Fibroblast of lung (primary cell): ENCODE data around the gene PHB1. TPM values are rescaled to one million over a fixed set of nuclear protein-coding genes. Genes with fewer than 3 reads are reported as not detected.

Experiments used
- DNase-seq, 2 donors: peaks; one replicate each; pipeline versions ENCODE4 v3.0.0 to v3.0.0-alpha.2; 2010; ENCODE audit warnings: low read depth in 2 of 2
- H2AFZ ChIP-seq: 2 replicates; pipeline ENCODE4 v1.5.1; 2012; ENCODE audit warnings: low read length, control low read depth, inconsistent platforms
- H3K27ac ChIP-seq: 2 replicates; pipeline ENCODE4 v1.5.1; 2011; ENCODE audit warnings: low read length, control low read depth; ENCODE audit not compliant: insufficient read depth
- H3K27me3 ChIP-seq: 2 replicates; pipeline ENCODE4 v1.5.1; 2011; ENCODE audit warnings: mild to moderate bottlenecking, low read length; ENCODE audit not compliant: control insufficient read depth, insufficient read depth
- H3K36me3 ChIP-seq: 2 replicates; pipeline ENCODE4 v1.5.1; 2011; ENCODE audit warnings: low read length; ENCODE audit not compliant: control insufficient read depth, insufficient read depth
- H3K4me1 ChIP-seq: 2 replicates; pipeline ENCODE4 v1.5.1; 2011; ENCODE audit warnings: low read length; ENCODE audit not compliant: control insufficient read depth, insufficient read depth; ENCODE audit errors: extremely low read depth
- H3K4me2 ChIP-seq: 2 replicates; pipeline ENCODE4 v1.5.1; 2011; ENCODE audit warnings: low read length, control low read depth; ENCODE audit not compliant: insufficient read depth; ENCODE audit errors: extremely low read depth
- H3K4me3 ChIP-seq, 4 experiments: fragments of 200-600 bp in 1 of 4; sonication (generic) in 1 of 4; replicated peaks in 1 of 4; 2 replicates each; pipeline ENCODE4 v1.5.1; 2011 to 2016; ENCODE audit warnings: low read length in 4 of 4, low read depth in 3 of 4, mild to moderate bottlenecking in 3 of 4, control low read depth in 2 of 4, inconsistent platforms in 1 of 4, mixed read lengths in 1 of 4; ENCODE audit not compliant: insufficient read depth in 1 of 4; ENCODE audit errors: control extremely low read depth in 1 of 4
- H3K79me2 ChIP-seq: 2 replicates; pipeline ENCODE4 v1.5.1; 2012; ENCODE audit warnings: mild to moderate bottlenecking, low read length, inconsistent platforms; ENCODE audit not compliant: control insufficient read depth, insufficient read depth
- H3K9ac ChIP-seq: 2 replicates; pipeline ENCODE4 v1.5.1; 2011; ENCODE audit warnings: mild to moderate bottlenecking, low read length, control low read depth; ENCODE audit not compliant: insufficient read depth
- H3K9me3 ChIP-seq: 2 replicates; pipeline ENCODE4 v1.5.1; 2012; ENCODE audit warnings: low read depth, low read length; ENCODE audit not compliant: control insufficient read depth, insufficient read depth
- H4K20me1 ChIP-seq: 2 replicates; pipeline ENCODE4 v1.5.1; 2011; ENCODE audit warnings: low read length; ENCODE audit not compliant: control insufficient read depth, insufficient read depth; ENCODE audit errors: extremely low read depth
- EZH2 ChIP-seq: IDR thresholded peaks from 2 replicates; pipeline ENCODE4 v1.5.1; 2012; ENCODE audit warnings: low read length, control low read depth, mild to moderate bottlenecking; ENCODE audit errors: missing control alignments
- polyA plus RNA-seq, 2 donors: library from polyadenylated mRNA; depleted of rRNA in 1 of 2; stranded (reverse) in 1 of 2; unstranded in 1 of 2; fragments of >200 nt; gene quantifications; 2 replicates each; pipeline ENCODE4 v1.2.1, GENCODE V29; 2011 to 2012; ENCODE audit warnings: missing spikeins in 1 of 2
- total RNA-seq: library from RNA; depleted of rRNA; stranded (reverse); fragments of >200 nt; gene quantifications from 2 replicates; pipeline ENCODE4 v1.2.1, GENCODE V29; 2014
- TF ChIP-seq, protein P1 (sequence below), 2 donors: IDR thresholded peaks in 1 of 2; conservative IDR thresholded peaks in 1 of 2; 1 replicate in 1 of 2; 2 replicates in 1 of 2; pipeline ENCODE4 v1.5.1; 2011 to 2012; ENCODE audit warnings: low read length in 2 of 2, control low read depth in 1 of 2, inconsistent platforms in 1 of 2, low read depth in 1 of 2, mild to moderate bottlenecking in 1 of 2

The PHB1 gene
- total and polyA plus RNA-seq, 2 donors (not counting 1 experiment from before 2014, with no cell fraction given), result 99.6 to 163 TPM

DNA sequence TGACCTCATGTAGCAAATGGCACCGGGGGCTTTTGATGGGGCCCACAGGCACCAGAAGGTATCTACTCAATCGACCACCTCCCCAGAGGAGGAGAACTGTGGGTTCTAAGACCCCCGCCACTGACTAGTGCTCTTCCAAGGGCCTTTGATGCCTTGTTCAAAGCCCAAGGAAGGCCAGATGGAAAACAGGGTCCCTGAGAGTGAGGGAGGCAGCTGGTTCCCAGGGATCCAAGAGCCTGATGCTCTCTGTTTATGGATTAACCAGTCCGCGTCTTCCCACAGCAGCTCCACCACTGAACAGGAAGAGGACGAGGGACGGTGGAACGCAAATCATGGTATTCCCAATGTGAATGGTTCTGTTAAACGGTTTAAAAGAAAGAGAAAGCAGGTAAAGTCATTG lies 7.6 kb downstream of the PHB1 start:
- no peak overlapping the region for H3K4me2 ChIP-seq
- no peak overlapping the region for H3K27ac ChIP-seq
- no peaks in the 10 kb centered on the region for H3K79me2 ChIP-seq
- no peak for DNase-seq
- no peak overlapping the region for H3K9ac ChIP-seq
- TF ChIP-seq, protein P1, sequence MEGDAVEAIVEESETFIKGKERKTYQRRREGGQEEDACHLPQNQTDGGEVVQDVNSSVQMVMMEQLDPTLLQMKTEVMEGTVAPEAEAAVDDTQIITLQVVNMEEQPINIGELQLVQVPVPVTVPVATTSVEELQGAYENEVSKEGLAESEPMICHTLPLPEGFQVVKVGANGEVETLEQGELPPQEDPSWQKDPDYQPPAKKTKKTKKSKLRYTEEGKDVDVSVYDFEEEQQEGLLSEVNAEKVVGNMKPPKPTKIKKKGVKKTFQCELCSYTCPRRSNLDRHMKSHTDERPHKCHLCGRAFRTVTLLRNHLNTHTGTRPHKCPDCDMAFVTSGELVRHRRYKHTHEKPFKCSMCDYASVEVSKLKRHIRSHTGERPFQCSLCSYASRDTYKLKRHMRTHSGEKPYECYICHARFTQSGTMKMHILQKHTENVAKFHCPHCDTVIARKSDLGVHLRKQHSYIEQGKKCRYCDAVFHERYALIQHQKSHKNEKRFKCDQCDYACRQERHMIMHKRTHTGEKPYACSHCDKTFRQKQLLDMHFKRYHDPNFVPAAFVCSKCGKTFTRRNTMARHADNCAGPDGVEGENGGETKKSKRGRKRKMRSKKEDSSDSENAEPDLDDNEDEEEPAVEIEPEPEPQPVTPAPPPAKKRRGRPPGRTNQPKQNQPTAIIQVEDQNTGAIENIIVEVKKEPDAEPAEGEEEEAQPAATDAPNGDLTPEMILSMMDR (conservative IDR thresholded peaks at IDR 0.05 in 1 of 2, IDR thresholded peaks at IDR 0.05 in 1 of 2; ENCODE audit: low read depth in 1 of 2, low read length in 2 of 2), result no peak
- TF ChIP-seq EZH2, result no peak
- no peaks in the 10 kb centered on the region for H4K20me1 ChIP-seq
- no peak overlapping the region for H2AFZ ChIP-seq
- peaks cover 5% of the 10 kb centered on the region for H3K4me1 ChIP-seq
- H3K4me3 ChIP-seq, result no peak overlapping the region
- peaks cover 32% of the 10 kb centered on the region for H3K36me3 ChIP-seq
- H3K27me3 ChIP-seq, result no peaks in the 10 kb centered on the region
- H3K9me3 ChIP-seq, result no peaks in the 10 kb centered on the region

DNA sequence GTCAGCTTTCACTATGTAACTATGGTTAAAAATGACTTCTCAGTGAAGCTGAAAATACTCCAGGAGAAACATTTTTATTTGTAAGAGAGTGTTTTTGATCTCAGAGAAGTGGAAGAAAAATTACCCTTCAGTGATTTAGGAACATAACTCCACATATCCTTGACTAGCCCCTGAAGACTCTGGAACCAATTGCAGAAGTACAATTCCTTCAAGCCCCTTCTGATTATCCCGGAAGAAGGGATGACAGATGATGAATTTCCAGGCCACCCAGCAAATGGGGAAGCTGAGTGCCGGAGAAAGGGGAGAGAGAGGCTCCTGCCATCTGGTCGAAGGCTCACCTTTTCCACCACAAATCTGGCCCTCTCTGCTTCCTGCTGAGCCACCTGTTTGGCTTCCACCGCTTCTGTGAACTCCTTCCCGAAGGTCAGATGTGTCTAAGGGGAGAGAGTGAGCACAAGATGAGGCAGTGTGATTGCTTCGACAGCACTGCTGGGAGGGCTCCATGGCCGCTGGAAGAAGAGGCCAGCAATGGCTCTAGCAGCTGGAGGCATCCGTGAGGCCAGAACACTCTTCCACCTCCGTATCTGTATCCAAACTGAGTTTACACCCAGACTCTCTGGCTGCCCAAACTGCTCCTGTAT lies 8.1 kb downstream of the PHB1 start:
- H3K4me1 ChIP-seq, result peaks cover 5% of the 10 kb centered on the region
- no peak overlapping the region for H3K27ac ChIP-seq
- H3K4me3 ChIP-seq, result no peak overlapping the region
- no peaks in the 10 kb centered on the region for H3K27me3 ChIP-seq
- no peaks in the 10 kb centered on the region for H3K9me3 ChIP-seq
- no peak overlapping the region for H2AFZ ChIP-seq
- no peaks in the 10 kb centered on the region for H3K79me2 ChIP-seq
- H4K20me1 ChIP-seq, result no peaks in the 10 kb centered on the region
- no peak overlapping the region for H3K9ac ChIP-seq
- no peak overlapping the region for H3K4me2 ChIP-seq
- TF ChIP-seq, protein P1 (conservative IDR thresholded peaks at IDR 0.05 in 1 of 2, IDR thresholded peaks at IDR 0.05 in 1 of 2; ENCODE audit: low read depth in 1 of 2, low read length in 2 of 2), result no peak
- no peak for TF ChIP-seq EZH2
- peaks cover 30% of the 10 kb centered on the region for H3K36me3 ChIP-seq
- no peak for DNase-seq

DNA sequence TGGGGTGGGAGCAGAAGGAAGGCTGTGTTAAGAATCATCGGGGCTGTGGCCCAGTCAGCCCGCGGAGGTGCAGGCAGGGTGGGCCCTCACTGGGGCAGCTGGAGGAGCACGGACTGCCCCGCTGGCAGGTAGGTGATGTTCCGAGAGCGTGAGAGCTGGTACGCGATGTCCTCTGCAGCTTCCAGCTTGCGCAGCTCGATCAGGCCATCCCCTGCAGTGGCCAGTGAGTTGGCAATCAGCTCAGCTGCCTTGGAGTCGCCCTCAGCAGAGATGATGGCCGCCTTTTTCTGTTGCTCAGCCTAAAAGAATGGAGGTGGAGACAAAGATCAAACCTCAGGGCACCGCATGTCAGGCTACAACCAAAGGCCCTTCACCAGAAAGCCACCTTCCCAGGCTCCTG lies 9.8 kb downstream of the PHB1 start:
- Histone ChIP-seq H3K9me3 (no peaks in the 10 kb centered on the region), H3K79me2 (no peaks in the 10 kb centered on the region), H3K4me1 (peaks cover 5% of the 10 kb centered on the region), H3K27me3 (no peaks in the 10 kb centered on the region), H3K4me3 (no peak overlapping the region), H4K20me1 (no peaks in the 10 kb centered on the region), H3K36me3 (peaks cover 26% of the 10 kb centered on the region), H3K4me2 (no peak overlapping the region), H3K9ac (no peak overlapping the region), H2AFZ (no peak overlapping the region), H3K27ac (no peak overlapping the region)
- no peak for DNase-seq
- TF ChIP-seq, protein P1 (conservative IDR thresholded peaks at IDR 0.05 in 1 of 2, IDR thresholded peaks at IDR 0.05 in 1 of 2; ENCODE audit: low read depth in 1 of 2, low read length in 2 of 2), result no peak
- no peak for TF ChIP-seq EZH2
